ENCODE measurements around the gene IRAK2.

- TF ChIP-seq POLR2A (IDR thresholded peaks at IDR 0.05; ENCODE audit: extremely low read depth, insufficient read length) (no peak), CTCF (IDR thresholded peaks at IDR 0.05; ENCODE audit: low read depth, low read length) (no peak), MYC (IDR thresholded peaks at IDR 0.05; ENCODE audit: low read depth, low read length) (no peak)
Observed at GRCh38 chr3:10195366-10196089, 30.8 kb downstream of the IRAK2 start.
